Measurements from ENCODE around the gene TMEM123.

DNA sequence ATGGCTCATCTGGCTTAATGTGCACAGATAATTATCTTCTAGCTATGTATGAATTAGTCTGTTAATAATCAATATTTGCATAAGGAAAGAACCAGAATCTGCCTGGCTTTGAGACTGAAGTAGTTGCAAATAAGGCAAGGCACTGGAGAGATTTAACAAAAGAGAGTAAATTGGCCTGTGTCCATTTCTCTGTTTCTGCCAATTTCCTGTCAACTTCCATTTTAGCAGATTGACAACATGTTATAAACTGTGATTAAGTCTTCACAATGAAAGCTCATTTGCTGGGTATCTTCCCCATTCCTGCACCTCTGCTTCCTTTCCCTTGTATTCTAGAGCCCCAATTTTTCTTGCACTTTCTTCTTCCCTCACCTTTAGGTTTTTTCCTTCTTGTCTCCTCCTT is 5.3 kb upstream of the TMEM123 start:
- TF ChIP-seq, protein P1, sequence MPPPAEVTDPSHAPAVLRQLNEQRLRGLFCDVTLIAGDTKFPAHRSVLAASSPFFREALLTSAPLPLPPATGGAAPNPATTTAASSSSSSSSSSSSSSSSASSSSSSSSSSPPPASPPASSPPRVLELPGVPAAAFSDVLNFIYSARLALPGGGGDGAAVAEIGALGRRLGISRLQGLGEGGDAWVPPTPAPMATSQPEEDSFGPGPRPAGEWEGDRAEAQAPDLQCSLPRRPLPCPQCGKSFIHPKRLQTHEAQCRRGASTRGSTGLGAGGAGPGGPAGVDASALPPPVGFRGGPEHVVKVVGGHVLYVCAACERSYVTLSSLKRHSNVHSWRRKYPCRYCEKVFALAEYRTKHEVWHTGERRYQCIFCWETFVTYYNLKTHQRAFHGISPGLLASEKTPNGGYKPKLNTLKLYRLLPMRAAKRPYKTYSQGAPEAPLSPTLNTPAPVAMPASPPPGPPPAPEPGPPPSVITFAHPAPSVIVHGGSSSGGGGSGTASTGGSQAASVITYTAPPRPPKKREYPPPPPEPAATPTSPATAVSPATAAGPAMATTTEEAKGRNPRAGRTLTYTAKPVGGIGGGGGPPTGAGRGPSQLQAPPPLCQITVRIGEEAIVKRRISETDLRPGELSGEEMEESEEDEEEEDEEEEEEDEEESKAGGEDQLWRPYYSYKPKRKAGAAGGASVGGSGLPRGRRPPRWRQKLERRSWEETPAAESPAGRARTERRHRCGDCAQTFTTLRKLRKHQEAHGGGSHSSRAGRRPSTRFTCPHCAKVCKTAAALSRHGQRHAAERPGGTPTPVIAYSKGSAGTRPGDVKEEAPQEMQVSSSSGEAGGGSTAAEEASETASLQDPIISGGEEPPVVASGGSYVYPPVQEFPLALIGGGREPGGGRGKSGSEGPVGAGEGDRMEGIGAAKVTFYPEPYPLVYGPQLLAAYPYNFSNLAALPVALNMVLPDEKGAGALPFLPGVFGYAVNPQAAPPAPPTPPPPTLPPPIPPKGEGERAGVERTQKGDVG (CRISPR knock-in tag; IDR thresholded peaks at IDR 0.05), result no peak
- no peak for TF ChIP-seq POLR2AphosphoS5 (IDR thresholded peaks at IDR 0.05; ENCODE audit: low read length)
- no peak for TF ChIP-seq SIN3A (IDR thresholded peaks at IDR 0.05; ENCODE audit: low read depth, low read length)

All from GM12878 (cell line).